SK-MEL-5 (cell line): ENCODE data around the gene CAPN7. TPM values are rescaled to one million over a fixed set of nuclear protein-coding genes. Genes with fewer than 3 reads are reported as not detected.

Source experiments
- DNase-seq: peaks from one replicate; pipeline ENCODE4 v3.0.0-alpha.2; 2016; ENCODE audit warnings: low read depth, low spot score
- in situ Hi-C: cut with HindIII; loops from 2 replicates; pipeline ENCODE4 v1.10.0; 2016; ENCODE audit warnings: low sequenced_read_pairs, high pct_unique_total_duplicates, low pct_unique_long_range_greater_than_20kb
- total RNA-seq: library from RNA; depleted of rRNA; stranded (reverse); fragments of >200 nt; shearing (Covaris generic); gene quantifications from 2 replicates; pipeline ENCODE4 v1.2.3, GENCODE V29; 2014

The CAPN7 gene
- total RNA-seq, 1 experiment from 2014 or later, result 36.0 TPM

- DNase-seq, result no peak
- in situ Hi-C loops, result no loop called here
These were observed 15.7 kb downstream of the CAPN7 start for GRCh38 chr3:15221574-15222217.

DNA sequence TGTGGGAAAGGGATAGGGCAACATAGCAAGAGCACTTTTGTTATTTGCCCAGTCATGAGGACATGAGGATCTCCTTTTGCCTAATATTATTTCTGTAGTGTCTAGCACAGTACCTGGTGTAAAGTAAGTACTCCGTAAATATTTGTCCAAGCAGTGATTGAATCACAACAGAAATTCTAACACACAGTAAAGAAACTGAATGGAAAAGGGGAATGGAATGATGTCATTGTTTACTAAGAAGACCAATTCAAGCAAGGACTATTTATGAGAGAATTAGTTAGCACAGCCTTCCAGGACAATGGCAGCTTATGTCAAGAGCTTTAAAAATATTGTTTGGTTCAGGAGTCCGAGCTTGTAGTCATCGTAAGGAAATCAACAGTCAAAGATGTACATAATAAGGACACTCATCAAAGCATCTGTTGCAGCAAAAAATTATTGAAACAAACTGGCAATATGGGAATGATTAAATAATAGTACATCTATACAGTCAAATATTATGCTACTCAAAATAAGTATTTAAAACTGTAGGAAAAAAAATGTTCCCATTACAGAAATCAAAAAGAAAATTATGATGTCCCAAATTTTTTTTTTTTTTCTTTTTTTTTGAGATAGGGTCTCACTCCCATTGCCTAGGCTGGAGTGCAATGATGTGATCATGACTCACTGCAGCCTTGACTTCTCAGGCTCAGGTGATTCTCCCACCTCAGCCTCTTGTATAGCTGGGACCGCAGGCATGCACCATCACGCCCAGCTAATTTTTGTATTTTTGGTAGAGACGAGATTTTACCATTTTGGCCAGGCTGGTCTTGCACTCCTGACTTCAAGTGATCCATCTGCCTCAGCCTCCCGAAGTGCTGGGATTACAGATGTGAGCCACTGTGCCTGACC lies 17.9 kb downstream of the CAPN7 start:
- in situ Hi-C loops, result no loop called here
- DNase-seq, result no peak

- in situ Hi-C loops, result no loop called here
- no peak for DNase-seq
These were observed 22.1 kb downstream of the CAPN7 start for GRCh38 chr3:15228147-15228546.

DNA sequence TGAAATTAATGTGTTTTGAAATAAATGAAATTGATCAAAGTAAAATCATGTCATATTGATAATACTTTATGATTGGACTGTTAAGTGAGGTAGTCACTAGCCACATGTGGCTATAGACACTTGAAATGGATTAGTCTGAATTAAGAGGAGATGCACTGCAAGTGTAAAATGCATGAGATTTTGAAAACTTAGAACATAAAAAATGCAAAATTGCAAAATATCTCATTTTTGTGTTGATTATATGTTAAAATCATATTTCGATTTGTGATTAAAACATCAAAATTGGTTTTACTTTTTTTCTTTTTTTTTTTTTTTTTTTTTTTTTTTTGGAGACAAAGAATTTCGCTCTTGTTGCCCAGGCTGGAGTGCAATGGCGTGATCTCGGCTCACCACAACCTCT lies 23.2 kb downstream of the CAPN7 start:
- DNase-seq, result no peak
- in situ Hi-C loops, result no loop called here

GRCh38 chr3:15241341-15241740 lies 35.3 kb downstream of the CAPN7 start:
- in situ Hi-C loops, result no loop called here
- DNase-seq, result peak; percentile 49

GRCh38 chr3:15243822-15244482 lies 37.9 kb downstream of the CAPN7 start:
- in situ Hi-C loops, result no loop called here
- DNase-seq, result no peak

- no peak for DNase-seq
- in situ Hi-C loops, result no loop called here
These were observed 40.1 kb downstream of the CAPN7 start for GRCh38 chr3:15246186-15246585.

DNA sequence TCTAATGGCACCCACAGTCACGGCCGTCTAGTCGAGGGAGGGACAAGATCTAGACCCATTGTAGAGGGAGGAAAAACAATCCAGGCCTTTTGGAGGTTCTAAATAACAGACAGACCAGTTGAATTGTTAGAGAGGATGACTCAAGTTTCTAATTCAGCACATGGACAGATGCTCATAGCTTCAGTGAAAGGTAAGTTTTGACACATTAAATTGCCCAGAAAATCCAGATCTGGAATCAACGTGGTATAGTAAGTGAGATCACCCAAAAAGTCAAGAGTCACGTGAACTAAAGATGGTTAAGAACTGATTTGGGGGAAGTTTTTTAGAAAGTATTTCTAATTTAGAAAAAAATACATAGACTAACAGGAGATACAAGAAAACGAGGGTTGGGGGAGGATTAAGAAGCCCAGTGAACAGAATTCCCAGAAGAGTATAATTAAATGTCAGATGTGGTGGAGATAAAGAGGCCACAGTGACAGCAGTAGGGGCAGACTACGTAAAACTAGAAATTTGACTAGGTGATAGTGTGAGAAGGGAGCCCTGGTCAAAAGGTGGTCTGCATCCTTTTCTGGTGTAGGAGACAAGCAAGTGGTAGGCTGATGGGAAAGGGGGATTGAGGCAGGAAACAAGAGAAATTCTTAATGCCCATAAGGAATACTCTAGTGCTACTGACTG lies 47.1 kb downstream of the CAPN7 start:
- in situ Hi-C loops, result no loop called here
- DNase-seq, result no peak

DNA sequence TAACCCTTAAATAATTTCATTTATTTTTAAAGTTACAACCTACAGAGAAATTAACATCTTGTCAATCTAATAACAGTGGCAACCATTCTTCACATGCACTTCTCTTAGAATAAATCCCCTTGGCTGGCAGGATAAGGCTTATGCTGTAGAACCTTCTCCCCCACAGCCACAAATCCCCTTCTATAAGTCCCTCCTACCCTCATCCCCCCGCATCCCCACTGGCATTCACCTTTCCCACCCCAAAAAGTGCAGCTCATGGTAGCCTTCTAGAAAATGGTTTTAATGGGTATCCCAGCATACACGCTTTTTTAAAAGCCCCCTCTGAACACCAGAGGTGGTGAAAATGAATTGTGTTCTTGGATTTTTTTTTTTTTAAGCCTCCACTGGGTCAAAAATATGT lies 49.2 kb downstream of the CAPN7 start:
- in situ Hi-C loops, result no loop called here
- no peak for DNase-seq

DNA sequence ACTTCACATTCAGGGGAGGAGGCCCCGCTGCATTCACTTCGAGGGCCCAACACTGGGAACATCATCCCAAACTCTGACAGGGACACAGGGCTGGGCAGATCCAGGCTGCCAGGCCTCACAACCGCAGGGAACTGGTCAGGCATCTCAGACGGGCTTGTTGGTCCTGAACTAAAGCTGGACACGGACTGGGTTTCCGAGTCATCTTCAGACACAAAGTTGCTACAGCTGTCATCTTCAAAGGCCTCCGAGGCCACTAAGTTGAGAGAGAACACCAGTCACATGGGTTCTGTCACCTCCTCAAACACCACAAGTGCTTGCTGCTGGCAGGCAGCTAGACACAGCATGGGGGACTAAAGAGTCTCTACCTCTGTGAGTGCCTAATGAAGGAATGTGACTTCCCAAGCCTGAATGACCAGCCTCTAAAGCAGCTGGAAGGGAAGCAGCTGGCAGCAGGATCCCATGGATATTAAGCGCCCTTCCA lies 50.9 kb downstream of the CAPN7 start:
- no peak for DNase-seq
- in situ Hi-C loops, result no loop called here

- DNase-seq, result no peak
- in situ Hi-C loops, result no loop called here
These were observed 52.7 kb downstream of the CAPN7 start for GRCh38 chr3:15258720-15259119.

GRCh38 chr3:15260531-15260930 lies 54.5 kb downstream of the CAPN7 start:
- in situ Hi-C loops, result no loop called here
- DNase-seq, result no peak

- no peak for DNase-seq
- in situ Hi-C loops, result no loop called here
These were observed 55.2 kb downstream of the CAPN7 start for GRCh38 chr3:15261274-15261673.

DNA sequence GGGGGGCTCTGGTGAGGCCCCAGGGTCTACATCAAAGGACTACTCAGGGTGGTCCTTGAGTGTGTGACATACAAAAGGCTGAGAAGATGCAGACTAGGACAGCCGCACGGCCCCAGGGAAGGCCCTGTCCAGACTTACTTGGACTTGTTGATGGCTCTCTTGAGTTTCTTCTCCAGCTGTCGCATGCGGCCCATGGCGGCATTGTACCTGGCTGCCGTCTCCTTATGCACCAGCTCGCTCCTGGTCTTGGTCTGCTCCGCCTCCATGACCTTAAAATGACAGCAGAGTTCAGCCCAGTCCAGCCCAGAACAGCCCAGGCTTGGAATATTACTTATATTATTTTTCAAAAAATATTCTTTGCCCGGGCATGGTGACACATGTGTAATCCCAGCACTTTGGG lies 56.0 kb downstream of the CAPN7 start:
- in situ Hi-C loops, result no loop called here
- no peak for DNase-seq

- in situ Hi-C loops, result no loop called here
- DNase-seq, result no peak
These were observed 57.1 kb downstream of the CAPN7 start for GRCh38 chr3:15263120-15263519.

DNA sequence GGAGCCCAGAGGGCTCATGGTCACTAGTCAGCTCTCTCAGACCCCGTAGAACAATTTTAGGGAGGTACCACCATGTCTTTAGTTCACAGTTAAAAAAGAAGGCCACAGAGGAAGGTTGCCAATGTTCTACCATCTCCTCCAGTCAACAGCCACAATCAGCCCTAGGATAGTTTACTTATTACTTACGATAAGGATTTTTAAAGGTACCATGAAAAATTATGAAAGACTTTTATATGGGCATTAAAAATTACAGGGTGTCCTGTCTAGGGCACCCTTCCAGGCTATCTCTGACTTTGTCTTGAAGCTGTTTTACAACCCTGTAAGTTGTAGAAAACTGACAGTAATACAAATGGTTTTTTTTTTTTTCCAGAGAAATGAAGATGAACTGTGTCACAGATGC lies 57.9 kb downstream of the CAPN7 start:
- in situ Hi-C loops, result no loop called here
- DNase-seq, result no peak

DNA sequence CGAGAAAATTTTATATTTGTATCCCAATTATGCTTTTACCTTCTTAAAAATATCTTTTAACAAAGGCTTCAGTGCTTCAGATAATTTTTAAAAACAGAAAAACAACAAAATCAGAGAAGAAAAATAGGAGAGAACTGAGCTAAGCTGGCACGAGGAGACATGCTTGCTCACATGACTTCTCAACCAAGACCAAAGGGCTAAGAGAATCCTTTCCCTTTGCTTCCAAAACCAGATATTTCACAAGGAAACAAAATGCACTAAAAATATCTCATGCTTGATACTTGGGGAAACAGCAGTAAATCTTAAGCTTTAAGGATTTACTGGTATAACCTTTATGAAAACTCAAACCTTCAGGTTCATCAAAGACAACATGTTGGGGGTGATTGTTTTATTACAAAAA lies 58.4 kb downstream of the CAPN7 start:
- no peak for DNase-seq
- in situ Hi-C loops, result no loop called here
